ENCODE data around the gene ZSCAN25.

GRCh38 chr7:99576251-99576650 is 40.5 kb upstream of the ZSCAN25 start:
- no peak for TF ChIP-seq CTCF (IDR thresholded peaks at IDR 0.05)
- TF ChIP-seq POLR2A (IDR thresholded peaks at IDR 0.05) = no peak
